Fibroblast of lung (primary cell): ENCODE measurements around the gene SCGB3A1.

Experiments used
- CTCF ChIP-seq, 2 donors: IDR thresholded peaks in 1 of 2; conservative IDR thresholded peaks in 1 of 2; 1 replicate in 1 of 2; 2 replicates in 1 of 2; pipeline ENCODE4 v1.5.1; 2011 to 2012; ENCODE audit warnings: low read length in 2 of 2, control low read depth in 1 of 2, inconsistent platforms in 1 of 2, low read depth in 1 of 2, mild to moderate bottlenecking in 1 of 2
- EZH2 ChIP-seq: IDR thresholded peaks from 2 replicates; pipeline ENCODE4 v1.5.1; 2012; ENCODE audit warnings: low read length, control low read depth, mild to moderate bottlenecking; ENCODE audit errors: missing control alignments

- no peak for TF ChIP-seq CTCF (conservative IDR thresholded peaks at IDR 0.05 in 1 of 2, IDR thresholded peaks at IDR 0.05 in 1 of 2; ENCODE audit: low read depth in 1 of 2, low read length in 2 of 2)
- TF ChIP-seq EZH2, result no peak
These were observed 33.3 kb upstream of the SCGB3A1 start for GRCh38 chr5:180624587-180624986.
